HepG2 (cell line): ENCODE data around the gene BPGM. TPM values are rescaled to one million over a fixed set of nuclear protein-coding genes. Genes with fewer than 3 reads are reported as not detected.

ENCODE experiments used
- ATAC-seq: fragments of 200-7000 bp; cut with Tn5 transposase; 3 replicates; pipeline ENCODE4 v1.9.1; 2020; ENCODE audit warnings: mild to moderate bottlenecking, moderate library complexity
- BruUV-seq: library from RNA; stranded (reverse); fragments of 400-500 nt; replicated peaks from 2 replicates; lab custom pipeline; 2021; lab: Mats Ljungman, UMichigan
- CTCF ChIA-PET: fragments of 300-600 bp; formaldehyde crosslinking; extraction: SDS; loops from one replicate; lab custom pipeline; 2021; ENCODE audit warnings: low total read pairs, inconsistent platforms, low intra/inter-chr PET ratio; lab: Yijun Ruan, JAX
- POLR2A ChIA-PET: fragments of 350-600 bp; sonication (Branson Sonifier 250); formaldehyde crosslinking; loops from one replicate; lab custom pipeline; 2020; ENCODE audit warnings: antibody characterized with exemption, inconsistent platforms; lab: Yijun Ruan, JAX
- DNase-seq: peaks from one replicate; pipeline ENCODE4 v3.0.0-alpha.2; 2015; ENCODE audit warnings: low spot score
- FAIRE-seq: peaks from 3 replicates; lab custom pipeline; 2011; peaks lifted over from hg19 to GRCh38; lab: Jason Lieb, UNC
- H2AFZ ChIP-seq: one replicate; pipeline ENCODE4 v1.6.1; 2011; ENCODE audit warnings: low read length, inconsistent platforms
- H3K27ac ChIP-seq: fragments of 300-600 bp; 3 replicates; pipeline ENCODE4 v1.8.0; 2011; ENCODE audit warnings: mixed run types, mild to moderate bottlenecking, mixed read lengths, low read length, inconsistent platforms; ENCODE audit not compliant: insufficient read depth; ENCODE audit errors: extremely low read length
- H3K27me3 ChIP-seq, 2 experiments: fragments of 200-600 bp in 1 of 2; 2 replicates in 1 of 2; 3 replicates in 1 of 2; pipeline versions ENCODE4 v1.6.0 to v1.8.0; 2011; ENCODE audit warnings: low read length in 2 of 2, mild to moderate bottlenecking in 2 of 2, moderate library complexity in 2 of 2, inconsistent platforms in 1 of 2; ENCODE audit not compliant: insufficient read depth in 2 of 2, control insufficient read depth in 1 of 2
- H3K36me3 ChIP-seq, 2 experiments: fragments of 200-600 bp in 1 of 2; replicated peaks in 1 of 2; 2 replicates in 1 of 2; 3 replicates in 1 of 2; pipeline versions ENCODE4 v1.5.1 to v1.8.0; 2011; ENCODE audit warnings: low read length in 2 of 2, inconsistent platforms in 1 of 2; ENCODE audit not compliant: insufficient read depth in 2 of 2, control insufficient read depth in 1 of 2
- H3K4me1 ChIP-seq: 2 replicates; pipeline ENCODE4 v1.5.1; 2012; ENCODE audit warnings: low read length, inconsistent platforms; ENCODE audit not compliant: insufficient read depth
- H3K4me2 ChIP-seq: 2 replicates; pipeline ENCODE4 v1.6.0; 2011; ENCODE audit warnings: low read depth, low read length, inconsistent platforms
- H3K4me3 ChIP-seq, 3 experiments: fragments of 200-600 bp in 1 of 3; sonication (generic), shearing (Covaris generic) in 1 of 3; replicated peaks in 1 of 3; 2 replicates each; pipeline ENCODE4 v1.5.1; 2011 to 2016; ENCODE audit warnings: low read length in 3 of 3, inconsistent platforms in 2 of 3, low read depth in 2 of 3, mild to moderate bottlenecking in 2 of 3, control low read depth in 1 of 3, mixed read lengths in 1 of 3; ENCODE audit not compliant: insufficient read depth in 1 of 3
- H3K79me2 ChIP-seq: one replicate; pipeline ENCODE4 v1.6.1; 2011; ENCODE audit warnings: low read length, inconsistent platforms; ENCODE audit not compliant: insufficient read depth
- H3K9ac ChIP-seq: 2 replicates; pipeline ENCODE4 v1.6.0; 2011; ENCODE audit warnings: mild to moderate bottlenecking, low read depth, low read length, inconsistent platforms; ENCODE audit not compliant: insufficient read depth
- H3K9me3 ChIP-seq: 2 replicates; pipeline ENCODE4 v1.5.1; 2012; ENCODE audit warnings: mild to moderate bottlenecking, low read length
- H4K20me1 ChIP-seq: 2 replicates; pipeline ENCODE4 v1.6.0; 2011; ENCODE audit warnings: inconsistent platforms, mild to moderate bottlenecking, low read length, moderate library complexity; ENCODE audit not compliant: insufficient read depth
- ATF1 ChIP-seq: IDR thresholded peaks from 2 replicates; pipeline ENCODE4 v1.6.1; 2016; ENCODE audit warnings: mild to moderate bottlenecking, control low read depth
- HDAC1 ChIP-seq: sonication (generic); formaldehyde crosslinking; IDR thresholded peaks from 2 replicates; pipeline ENCODE4 v1.5.1; 2020; ENCODE audit warnings: mild to moderate bottlenecking, missing genetic modification reagents
- KDM5A ChIP-seq: fragments of 200-600 bp; sonication (generic); IDR thresholded peaks from 2 replicates; pipeline ENCODE4 v1.7.0; 2018; ENCODE audit warnings: antibody characterized with exemption, mild to moderate bottlenecking, low read length, borderline replicate concordance
- MAFG ChIP-seq: sonication (generic); formaldehyde crosslinking; IDR thresholded peaks from 2 replicates; pipeline ENCODE4 v1.5.1; 2020; ENCODE audit warnings: mild to moderate bottlenecking, missing genetic modification reagents
- MTA1 ChIP-seq: sonication (generic); formaldehyde crosslinking; IDR thresholded peaks from 2 replicates; pipeline ENCODE4 v1.4.0; 2020; ENCODE audit warnings: missing genetic modification reagents, mild to moderate bottlenecking, borderline replicate concordance
- PRDM4 ChIP-seq: sonication (generic); formaldehyde crosslinking; IDR thresholded peaks from 2 replicates; pipeline ENCODE4 v1.9.0; 2021; ENCODE audit warnings: missing genetic modification reagents, borderline replicate concordance
- RAD51 ChIP-seq: fragments of 450-650 bp; IDR thresholded peaks from 2 replicates; pipeline ENCODE4 v1.6.1; 2016; ENCODE audit warnings: borderline replicate concordance
- RXRA ChIP-seq: sonication (generic); formaldehyde crosslinking; IDR thresholded peaks from 2 replicates; pipeline ENCODE4 v1.5.1; 2020; ENCODE audit warnings: missing genetic modification reagents
- SNAPC2 ChIP-seq: sonication (generic); formaldehyde crosslinking; IDR thresholded peaks from 2 replicates; pipeline ENCODE4 v1.8.1; 2022; ENCODE audit warnings: mild to moderate bottlenecking, missing genetic modification reagents
- THAP11 ChIP-seq: IDR thresholded peaks from 2 replicates; pipeline ENCODE4 v1.6.1; 2016; ENCODE audit warnings: missing biosample characterization, missing genetic modification reagents
- ZFP91 ChIP-seq: sonication (generic); formaldehyde crosslinking; IDR thresholded peaks from 2 replicates; pipeline ENCODE4 v1.9.0; 2022; ENCODE audit warnings: missing genetic modification reagents, mild to moderate bottlenecking, borderline replicate concordance
- ZIK1 ChIP-seq: sonication (generic); formaldehyde crosslinking; IDR thresholded peaks from 2 replicates; pipeline ENCODE4 v1.5.0; 2020; ENCODE audit warnings: mild to moderate bottlenecking, low read depth, missing genetic modification reagents, borderline replicate concordance
- ZNF230 ChIP-seq: sonication (generic); formaldehyde crosslinking; IDR thresholded peaks from 2 replicates; pipeline ENCODE4 v1.4.0; 2020; ENCODE audit warnings: mild to moderate bottlenecking, missing genetic modification reagents
- ZSCAN29 ChIP-seq: sonication (generic); formaldehyde crosslinking; conservative IDR thresholded peaks from 2 replicates; pipeline ENCODE4 v1.4.0; 2020; ENCODE audit warnings: mild to moderate bottlenecking, missing genetic modification reagents
- WGBS: methylation state at CpG from one replicate; pipeline ENCODE4 v1.1.6; 2017; ENCODE audit warnings: low lambda C conversion rate; 5-methylcytosine and 5-hydroxymethylcytosine counted together
- in situ Hi-C: cut with HindIII; loops from 2 replicates; pipeline ENCODE4 v1.10.0; 2017; ENCODE audit warnings: low pct_unique_long_range_greater_than_20kb; ENCODE audit not compliant: extremely low pct_ligation_motif_present
- intact Hi-C: fragments of 100-400 bp; cut with micrococcal nuclease; formaldehyde crosslinking; loops from one replicate; pipeline ENCODE4 v1.10.0; 2022; ENCODE audit not compliant: unreplicated experiment
- polyA plus RNA-seq, 8 experiments: library from polyadenylated mRNA; depleted of rRNA in 3 of 8; stranded (reverse) in 7 of 8; unstranded in 1 of 8; fragments of >200 nt; fragmentation: Illumina TruSeq in 4 of 8; extraction: Trizol in 4 of 8; gene quantifications; 2 replicates each; pipeline versions ENCODE4 v1.2.1 to v1.2.3, GENCODE V29; 2011 to 2016; ENCODE audit warnings: low read depth in 4 of 8, missing spikeins in 1 of 8, mixed read lengths in 1 of 8; ENCODE audit not compliant: insufficient read depth in 1 of 8
- total RNA-seq, 5 experiments: library from RNA; depleted of rRNA; stranded (reverse); fragments of >200 nt; fragmentation: Illumina TruSeq; extraction: Trizol; gene quantifications; 2 replicates each; pipeline ENCODE4 v1.2.3, GENCODE V29; 2016; ENCODE audit warnings: low read depth in 1 of 5

The BPGM gene
- total and polyA plus RNA-seq, 2 of the 13 experiments (the other 11 are each of a cell fraction or from before 2014, with no cell fraction given): 4.0 to 7.5 TPM

GRCh38 chr7:134726581-134726980 lies 79.9 kb downstream of the BPGM start:
- no peak for FAIRE-seq
- no peak overlapping the region for H2AFZ ChIP-seq
- H3K4me2 ChIP-seq: no peak overlapping the region
- ATAC-seq: no peak
- TF ChIP-seq MAFG: no peak
- no peak for TF ChIP-seq PRDM4 (CRISPR knock-in tag)
- no peak for TF ChIP-seq ZNF230 (CRISPR knock-in tag)
- no peak for TF ChIP-seq ZIK1 (CRISPR knock-in tag)
- TF ChIP-seq THAP11 (CRISPR knock-in tag): no peak
- no peak for TF ChIP-seq ZSCAN29 (CRISPR knock-in tag)
- no TSS peak for BruUV-seq
- peaks cover 1 to 6% of the 10 kb centered on the region in 2 experiments; a peak in 1 of 5 replicates for H3K27me3 ChIP-seq
- in situ Hi-C loops (no loop called here), intact Hi-C loops (loop anchor here (10.0 kb wide), 1 partner anchor 218 kb away; no protein-coding TSS in a partner anchor)
- H3K36me3 ChIP-seq: no peaks in the 10 kb centered on the region
- H3K79me2 ChIP-seq: no peaks in the 10 kb centered on the region
- no peaks in the 10 kb centered on the region for H3K9me3 ChIP-seq
- ChIA-PET CTCF (no interaction called here), POLR2A (no interaction called here)
- 47% methylated on average over 2 of the region's 2 CpGs for WGBS
- H4K20me1 ChIP-seq: no peaks in the 10 kb centered on the region
- DNase-seq: no peak
- H3K9ac ChIP-seq: no peak overlapping the region
- no peaks in the 10 kb centered on the region for H3K4me1 ChIP-seq
- H3K4me3 ChIP-seq: no peak overlapping the region
- H3K27ac ChIP-seq: no peak overlapping the region

GRCh38 chr7:134727711-134728110 lies 81.1 kb downstream of the BPGM start:
- intact Hi-C loops (loop anchor here (10.0 kb wide), 1 partner anchor 217 kb away; no protein-coding TSS in a partner anchor), in situ Hi-C loops (no loop called here)
- Histone ChIP-seq H3K79me2 (no peaks in the 10 kb centered on the region), H3K27me3 (peaks cover 1 to 6% of the 10 kb centered on the region in 2 experiments; a peak in 1 of 5 replicates), H3K4me3 (no peak overlapping the region), H3K9ac (no peak overlapping the region), H3K9me3 (no peaks in the 10 kb centered on the region), H2AFZ (no peak overlapping the region), H3K36me3 (no peaks in the 10 kb centered on the region), H3K4me2 (no peak overlapping the region), H3K4me1 (no peaks in the 10 kb centered on the region), H4K20me1 (no peaks in the 10 kb centered on the region), H3K27ac (no peak overlapping the region)
- BruUV-seq: no TSS peak
- no peak for ATAC-seq
- POLR2A ChIA-PET: no interaction called here
- no peak for FAIRE-seq
- WGBS: 27% methylated on average over 3 of the region's 3 CpGs
- DNase-seq: no peak
- CTCF ChIA-PET: no interaction called here
- no peak for TF ChIP-seq MTA1 (CRISPR knock-in tag)
- no peak for TF ChIP-seq RXRA
- no peak for TF ChIP-seq KDM5A
- no peak for TF ChIP-seq SNAPC2 (CRISPR knock-in tag)
- TF ChIP-seq RAD51: no peak
- TF ChIP-seq ATF1 (CRISPR knock-in tag): no peak
- no peak for TF ChIP-seq HDAC1 (CRISPR knock-in tag)
- no peak for TF ChIP-seq THAP11 (CRISPR knock-in tag)
- TF ChIP-seq ZFP91: no peak
